ENCODE results near the gene ITGB2. TPM values are rescaled to one million over a fixed set of nuclear protein-coding genes. Genes with fewer than 3 reads are reported as not detected.
"Not testable (repeated sequence)": the region's sequence is repeated elsewhere in the genome, so short reads cannot be mapped to it uniquely, and the experiment has no call there.

The ITGB2 gene
- total RNA-seq, 1 donor from 2014 or later = 65.5 TPM

DNA sequence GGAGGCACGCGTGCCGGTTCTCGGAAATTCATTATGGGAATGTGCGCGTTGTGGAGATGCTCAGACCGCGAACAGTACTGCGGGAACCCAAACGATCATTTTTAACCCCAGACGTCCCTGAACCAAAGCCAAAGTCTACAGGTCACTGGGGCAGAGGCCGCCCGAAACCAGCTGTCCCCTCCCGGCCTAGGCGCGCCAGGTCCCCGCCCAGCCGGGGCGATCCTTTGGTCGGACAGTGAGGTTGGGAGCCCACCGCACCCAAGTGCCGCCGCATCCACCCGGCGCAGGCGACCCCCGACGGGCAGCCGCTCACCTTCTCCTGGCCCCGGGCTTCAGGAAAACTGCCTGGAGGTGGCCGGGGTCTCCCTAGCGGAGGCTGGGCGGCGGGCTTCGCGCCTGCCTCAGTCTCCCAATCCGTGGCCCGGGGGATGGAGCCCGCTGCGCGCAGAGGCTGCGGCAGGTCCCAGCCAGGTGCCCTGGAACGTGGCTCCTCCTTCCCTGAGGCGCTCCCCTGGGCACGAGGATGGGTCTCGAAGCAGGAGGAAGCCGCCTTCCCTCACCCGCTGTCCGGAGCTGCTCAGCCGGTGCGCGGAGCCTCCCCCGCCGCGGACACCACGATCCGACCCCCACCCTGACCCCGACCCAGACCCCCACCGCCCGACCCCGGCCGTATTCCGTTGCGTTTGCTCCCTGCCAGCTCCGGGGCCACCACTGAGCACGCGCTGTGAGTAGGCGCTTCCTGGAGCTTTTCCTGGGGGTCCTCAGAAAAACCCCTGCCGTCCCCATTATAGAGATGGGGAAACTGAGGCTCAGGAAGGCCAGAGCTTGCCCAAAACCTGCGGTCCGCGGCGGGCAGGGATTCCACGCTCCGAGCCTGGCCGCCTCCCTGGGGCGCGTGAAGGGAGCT, 11.1 kb upstream of the ITGB2 start:
- DNase-seq (ENCODE audit: low spot score in 2 of 2) = no peak
- H3K4me1 ChIP-seq = peaks cover 19 to 22% of the 10 kb centered on the region in 2 donors
- H3K27ac ChIP-seq = no peak overlapping the region
- H3K27me3 ChIP-seq = peaks cover 13% of the 10 kb centered on the region
- no peaks in the 10 kb centered on the region for H3K9me3 ChIP-seq
- intact Hi-C loops (cut with DNase I) = loop anchor here (5.0 kb wide), 2 partner anchors 39 to 129 kb away; partner anchors contain the start of gene UBE2G2
- TF ChIP-seq, protein P1, sequence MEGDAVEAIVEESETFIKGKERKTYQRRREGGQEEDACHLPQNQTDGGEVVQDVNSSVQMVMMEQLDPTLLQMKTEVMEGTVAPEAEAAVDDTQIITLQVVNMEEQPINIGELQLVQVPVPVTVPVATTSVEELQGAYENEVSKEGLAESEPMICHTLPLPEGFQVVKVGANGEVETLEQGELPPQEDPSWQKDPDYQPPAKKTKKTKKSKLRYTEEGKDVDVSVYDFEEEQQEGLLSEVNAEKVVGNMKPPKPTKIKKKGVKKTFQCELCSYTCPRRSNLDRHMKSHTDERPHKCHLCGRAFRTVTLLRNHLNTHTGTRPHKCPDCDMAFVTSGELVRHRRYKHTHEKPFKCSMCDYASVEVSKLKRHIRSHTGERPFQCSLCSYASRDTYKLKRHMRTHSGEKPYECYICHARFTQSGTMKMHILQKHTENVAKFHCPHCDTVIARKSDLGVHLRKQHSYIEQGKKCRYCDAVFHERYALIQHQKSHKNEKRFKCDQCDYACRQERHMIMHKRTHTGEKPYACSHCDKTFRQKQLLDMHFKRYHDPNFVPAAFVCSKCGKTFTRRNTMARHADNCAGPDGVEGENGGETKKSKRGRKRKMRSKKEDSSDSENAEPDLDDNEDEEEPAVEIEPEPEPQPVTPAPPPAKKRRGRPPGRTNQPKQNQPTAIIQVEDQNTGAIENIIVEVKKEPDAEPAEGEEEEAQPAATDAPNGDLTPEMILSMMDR (IDR thresholded peaks at IDR 0.05) = no peak
- H3K4me3 ChIP-seq = peak overlapping the region; percentile 47 to 66
- H3K36me3 ChIP-seq = no peaks in the 10 kb centered on the region

DNA sequence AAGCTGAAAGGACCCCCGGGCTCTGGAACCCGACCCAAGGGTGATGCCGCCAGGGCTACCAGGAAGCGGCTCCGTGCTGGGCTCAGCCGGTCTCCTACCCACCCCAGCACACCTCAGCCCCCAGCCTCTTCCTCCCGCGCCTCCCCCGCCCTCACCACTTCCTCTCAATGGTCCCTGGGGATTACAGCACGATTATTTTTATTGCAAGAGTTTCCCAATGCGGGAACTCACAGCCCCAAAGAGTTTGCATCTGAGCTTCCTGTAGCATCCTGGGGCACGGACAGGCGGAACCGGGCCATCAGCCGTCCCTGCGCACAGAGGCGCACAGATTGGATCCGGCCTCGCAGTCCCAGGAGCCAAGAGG, 10.4 kb upstream of the ITGB2 start:
- peaks cover 13% of the 10 kb centered on the region for H3K27me3 ChIP-seq
- peak overlapping the region; percentile 39 to 66 for H3K4me3 ChIP-seq
- no peaks in the 10 kb centered on the region for H3K36me3 ChIP-seq
- H3K9me3 ChIP-seq = no peaks in the 10 kb centered on the region
- no peak for DNase-seq (ENCODE audit: low spot score in 2 of 2)
- peaks cover 19 to 22% of the 10 kb centered on the region in 2 donors for H3K4me1 ChIP-seq
- H3K27ac ChIP-seq = no peak overlapping the region
- intact Hi-C loops (cut with DNase I) = loop anchor here (5.0 kb wide), 2 partner anchors 39 to 129 kb away; partner anchors contain the start of gene UBE2G2
- TF ChIP-seq, protein P1 (IDR thresholded peaks at IDR 0.05) = no peak

DNA sequence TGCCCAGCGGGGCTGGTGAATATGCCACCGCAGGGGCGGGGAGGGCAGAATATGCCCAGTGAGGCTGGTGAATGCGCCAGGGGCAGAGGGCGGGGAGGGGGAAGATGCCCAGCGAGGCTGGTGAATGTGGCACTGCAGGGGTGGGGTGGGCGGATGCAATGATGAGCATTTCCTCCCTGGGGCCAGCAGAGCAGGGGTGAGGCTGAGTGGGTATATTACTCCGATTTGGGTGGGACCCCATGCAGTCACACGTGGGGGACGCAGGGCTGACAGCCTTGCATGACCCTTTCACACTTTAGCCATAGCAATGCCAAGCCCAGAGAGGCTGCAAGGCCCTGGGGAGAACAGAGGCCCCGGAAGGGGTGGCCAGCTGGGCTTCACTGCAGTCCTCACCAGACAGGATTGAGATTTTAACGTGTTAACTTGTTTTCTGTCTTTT, 9.9 kb upstream of the ITGB2 start:
- no peaks in the 10 kb centered on the region for H3K36me3 ChIP-seq
- no peak for DNase-seq (ENCODE audit: low spot score in 2 of 2)
- TF ChIP-seq, protein P1 (IDR thresholded peaks at IDR 0.05) = no peak
- H3K27ac ChIP-seq = no peak overlapping the region
- peak overlapping the region in 1 of 2 donors; percentile 66 for H3K4me3 ChIP-seq
- peaks cover 13% of the 10 kb centered on the region for H3K27me3 ChIP-seq
- intact Hi-C loops (cut with DNase I) = loop anchor here (5.0 kb wide), 2 partner anchors 38 to 128 kb away; partner anchors contain the start of gene UBE2G2
- H3K9me3 ChIP-seq = no peaks in the 10 kb centered on the region
- peaks cover 19 to 24% of the 10 kb centered on the region in 2 donors for H3K4me1 ChIP-seq

DNA sequence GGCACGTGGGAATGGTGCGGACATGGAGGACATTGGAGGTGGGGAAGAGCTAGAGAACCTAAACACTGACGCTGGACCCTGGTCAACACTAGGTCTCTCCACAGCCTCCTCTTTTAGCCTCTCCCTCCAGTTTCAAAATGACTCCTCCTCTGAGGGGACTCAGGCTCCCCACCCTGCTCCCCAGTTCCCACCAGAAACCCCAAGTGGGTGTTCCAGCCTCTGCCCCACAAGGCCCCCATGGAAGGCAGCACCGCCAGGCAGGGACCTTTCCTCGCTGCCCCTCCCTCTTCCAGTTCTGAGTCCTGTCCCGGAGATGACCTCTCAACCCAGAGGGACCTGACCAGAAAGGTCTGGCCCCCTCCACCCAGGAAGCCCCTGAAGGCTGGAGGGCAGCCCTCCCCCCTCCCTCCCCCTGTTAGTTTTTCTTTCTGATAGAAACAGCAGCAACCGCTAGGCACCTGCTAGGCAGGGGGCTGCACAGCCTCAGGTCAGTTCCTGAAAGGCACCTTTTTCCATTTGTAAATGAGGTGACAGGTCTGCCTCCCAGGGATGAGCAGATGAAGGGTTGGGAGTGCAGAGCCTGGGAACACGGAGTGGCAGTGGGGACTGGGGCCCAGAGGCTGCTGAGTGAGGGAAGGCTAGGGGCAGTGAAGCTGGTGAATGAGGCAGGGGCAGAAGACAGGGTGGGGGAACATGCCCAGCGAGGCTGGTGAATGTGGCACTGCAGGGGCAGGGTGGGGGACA, 9.3 kb upstream of the ITGB2 start:
- peaks cover 19 to 30% of the 10 kb centered on the region in 2 donors for H3K4me1 ChIP-seq
- no peak overlapping the region for H3K27ac ChIP-seq
- DNase-seq (ENCODE audit: low spot score in 2 of 2) = no peak
- H3K27me3 ChIP-seq = peaks cover 13% of the 10 kb centered on the region
- no peaks in the 10 kb centered on the region for H3K36me3 ChIP-seq
- H3K4me3 ChIP-seq = no peak overlapping the region
- intact Hi-C loops (cut with DNase I) = loop anchor here (5.0 kb wide), 2 partner anchors 38 to 128 kb away; partner anchors contain the start of gene UBE2G2
- TF ChIP-seq, protein P1 (IDR thresholded peaks at IDR 0.05) = no peak
- no peaks in the 10 kb centered on the region for H3K9me3 ChIP-seq

DNA sequence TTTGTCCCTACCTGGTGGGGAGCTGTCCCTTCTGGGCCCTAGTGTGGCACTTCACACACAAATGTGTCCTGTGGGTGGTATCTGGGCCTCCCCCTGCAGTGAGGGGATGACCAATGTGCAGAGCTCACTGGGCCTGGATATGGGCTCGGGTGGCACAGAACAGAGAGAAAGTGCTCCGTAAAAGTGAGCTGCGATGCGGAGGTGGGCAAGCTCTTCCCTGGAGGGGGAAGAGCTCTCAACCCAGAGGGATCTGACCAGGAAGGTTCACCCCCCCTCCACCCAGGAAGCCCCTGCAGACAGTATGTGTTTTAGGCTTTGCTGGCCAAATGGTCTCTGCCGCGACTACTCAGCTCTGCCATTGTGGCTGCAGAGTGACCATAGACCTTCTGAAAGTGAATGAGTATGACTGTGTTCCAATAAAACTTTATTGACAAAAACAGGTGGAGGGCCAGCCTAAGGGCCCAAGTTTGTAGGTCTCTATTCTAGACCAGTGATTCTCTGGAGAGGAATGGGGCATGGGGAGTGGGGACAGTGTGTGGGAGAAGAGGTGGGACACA, 8.6 kb upstream of the ITGB2 start:
- TF ChIP-seq, protein P1 (IDR thresholded peaks at IDR 0.05) = no peak
- H3K4me3 ChIP-seq = no peak overlapping the region
- H3K9me3 ChIP-seq = no peaks in the 10 kb centered on the region
- peaks cover 19 to 33% of the 10 kb centered on the region in 2 donors for H3K4me1 ChIP-seq
- H3K27me3 ChIP-seq = peaks cover 13% of the 10 kb centered on the region
- intact Hi-C loops (cut with DNase I) = no loop called here
- no peaks in the 10 kb centered on the region for H3K36me3 ChIP-seq
- H3K27ac ChIP-seq = no peak overlapping the region
- no peak for DNase-seq (ENCODE audit: low spot score in 2 of 2)

DNA sequence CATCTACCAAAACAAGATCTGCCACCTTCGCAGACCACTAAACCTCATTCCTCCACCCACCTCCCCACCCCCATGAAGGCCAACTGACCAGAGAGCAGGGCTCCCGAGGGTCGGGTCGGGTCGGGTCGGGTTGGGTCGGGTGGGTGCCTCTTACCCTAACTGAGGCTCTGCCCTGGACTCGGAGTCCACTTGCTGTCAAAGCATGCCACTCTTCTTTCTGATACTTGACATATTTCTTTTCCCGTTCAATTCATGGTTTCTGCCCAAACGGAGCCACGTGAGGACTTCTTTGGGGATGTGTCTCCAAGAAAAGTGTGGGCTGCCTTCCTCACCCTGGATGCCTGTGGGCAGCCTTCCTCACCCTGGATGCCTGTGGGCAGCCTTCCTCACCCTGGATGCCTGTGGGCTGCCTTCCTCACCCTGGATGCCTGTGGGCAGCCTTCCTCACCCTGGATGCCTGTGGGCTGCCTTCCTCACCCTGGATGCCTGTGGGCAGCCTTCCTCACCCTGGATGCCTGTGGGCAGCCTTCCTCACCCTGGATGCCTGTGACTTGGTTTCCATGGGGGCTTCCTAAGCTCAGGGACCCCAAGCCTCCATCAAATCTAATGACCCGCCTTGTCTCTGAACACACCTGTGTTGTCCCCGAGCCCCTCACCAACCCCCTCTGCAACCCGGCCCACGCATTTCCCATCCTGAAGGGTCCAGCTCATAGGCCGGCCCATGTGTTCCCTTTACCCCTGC, 8.0 kb upstream of the ITGB2 start:
- H3K9me3 ChIP-seq; H3K4me3 ChIP-seq; H3K36me3 ChIP-seq; DNase-seq (ENCODE audit: low spot score in 2 of 2); H3K27ac ChIP-seq; intact Hi-C loops (cut with DNase I): not testable (repeated sequence)
- Histone ChIP-seq H3K27me3 (peaks cover 13% of the 10 kb centered on the region), H3K4me1 (peaks cover 19 to 33% of the 10 kb centered on the region in 2 donors)
